SW480 (cell line): ENCODE data around the gene SEMA6C.
"Not testable (repeated sequence)": the region's sequence is repeated elsewhere in the genome, so short reads cannot be mapped to it uniquely, and the experiment has no call there.

Experiments used
- DNase-seq: peaks from one replicate; pipeline ENCODE4 v3.0.0-alpha.2; 2016; ENCODE audit warnings: low spot score

Gene SEMA6C, protein sequence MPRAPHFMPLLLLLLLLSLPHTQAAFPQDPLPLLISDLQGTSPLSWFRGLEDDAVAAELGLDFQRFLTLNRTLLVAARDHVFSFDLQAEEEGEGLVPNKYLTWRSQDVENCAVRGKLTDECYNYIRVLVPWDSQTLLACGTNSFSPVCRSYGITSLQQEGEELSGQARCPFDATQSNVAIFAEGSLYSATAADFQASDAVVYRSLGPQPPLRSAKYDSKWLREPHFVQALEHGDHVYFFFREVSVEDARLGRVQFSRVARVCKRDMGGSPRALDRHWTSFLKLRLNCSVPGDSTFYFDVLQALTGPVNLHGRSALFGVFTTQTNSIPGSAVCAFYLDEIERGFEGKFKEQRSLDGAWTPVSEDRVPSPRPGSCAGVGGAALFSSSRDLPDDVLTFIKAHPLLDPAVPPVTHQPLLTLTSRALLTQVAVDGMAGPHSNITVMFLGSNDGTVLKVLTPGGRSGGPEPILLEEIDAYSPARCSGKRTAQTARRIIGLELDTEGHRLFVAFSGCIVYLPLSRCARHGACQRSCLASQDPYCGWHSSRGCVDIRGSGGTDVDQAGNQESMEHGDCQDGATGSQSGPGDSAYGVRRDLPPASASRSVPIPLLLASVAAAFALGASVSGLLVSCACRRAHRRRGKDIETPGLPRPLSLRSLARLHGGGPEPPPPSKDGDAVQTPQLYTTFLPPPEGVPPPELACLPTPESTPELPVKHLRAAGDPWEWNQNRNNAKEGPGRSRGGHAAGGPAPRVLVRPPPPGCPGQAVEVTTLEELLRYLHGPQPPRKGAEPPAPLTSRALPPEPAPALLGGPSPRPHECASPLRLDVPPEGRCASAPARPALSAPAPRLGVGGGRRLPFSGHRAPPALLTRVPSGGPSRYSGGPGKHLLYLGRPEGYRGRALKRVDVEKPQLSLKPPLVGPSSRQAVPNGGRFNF

DNA sequence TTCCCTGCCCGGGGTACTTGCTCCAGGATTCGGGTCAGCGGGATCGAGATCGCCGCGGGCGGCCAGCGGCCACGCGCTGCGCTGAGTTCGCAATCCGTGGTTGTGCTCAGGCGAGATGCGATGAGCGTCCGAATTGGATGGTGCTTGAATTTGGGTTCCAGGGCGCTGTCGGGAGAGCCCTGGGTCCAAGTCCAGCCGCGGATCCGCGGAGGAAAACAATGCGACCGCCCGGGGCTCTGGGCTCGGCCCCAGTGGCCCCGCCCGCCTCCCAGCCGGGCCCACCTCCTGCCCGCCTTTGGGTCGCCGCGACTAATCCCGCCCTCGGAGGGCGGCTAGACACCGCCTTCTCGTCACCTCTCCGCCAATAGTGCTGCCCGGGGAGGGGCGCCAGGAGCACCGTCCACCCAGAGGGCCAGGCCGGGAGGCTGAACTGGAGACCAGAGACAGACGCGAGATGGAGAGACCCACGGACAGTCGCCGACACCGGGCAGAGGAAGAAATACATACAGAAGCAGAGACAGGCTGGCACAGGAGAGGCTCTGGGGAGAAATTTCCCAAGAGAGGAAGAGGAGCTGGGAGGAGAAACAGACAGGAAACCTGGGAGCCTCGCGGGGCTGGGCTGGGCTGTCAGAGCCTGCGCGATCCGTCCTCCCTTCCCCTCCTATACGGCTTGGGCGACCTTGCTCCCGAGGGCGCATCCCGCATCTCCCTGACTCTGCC, at the start of gene SEMA6C:
Gene SEMA6C, minus strand, starts transcription at position 220 of the 720 bp plus-strand sequence. CDS start 4,010 bp downstream, outside the sequence.
- peak; percentile 85 for DNase-seq

DNA sequence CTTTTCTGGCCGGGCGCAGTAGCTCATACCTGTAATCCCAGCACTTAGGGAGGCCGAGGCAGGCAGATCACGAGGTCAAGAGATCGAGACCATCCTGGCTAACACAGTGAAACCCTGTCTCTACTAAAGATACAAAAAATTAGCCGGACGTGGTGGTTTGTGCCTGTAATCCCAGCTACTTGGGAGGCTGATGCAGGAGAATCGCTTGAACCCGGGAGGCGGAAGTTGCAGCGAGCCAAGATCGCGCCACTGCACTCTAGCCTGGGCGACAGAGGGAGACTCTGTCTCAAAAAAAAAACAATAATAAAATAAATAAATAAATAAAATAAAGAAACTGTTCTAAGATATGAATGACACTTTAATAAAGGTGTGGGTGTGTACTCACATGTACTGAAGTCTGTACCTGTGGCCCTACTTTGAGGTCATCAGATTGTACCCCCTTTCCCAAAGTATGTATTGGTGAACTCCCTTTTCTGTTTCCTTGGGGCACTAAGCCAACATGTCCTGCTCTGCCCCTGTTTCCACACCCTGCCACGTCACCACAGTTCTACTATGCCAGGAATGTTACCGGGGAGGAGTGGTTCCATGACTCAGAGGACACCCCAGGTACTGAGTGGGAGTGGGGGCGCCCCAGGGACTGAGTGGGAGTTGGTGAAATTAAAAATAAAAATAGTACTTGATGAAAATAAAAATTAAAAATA, 48.6 kb upstream of the SEMA6C start:
- peak; percentile 93 for DNase-seq

DNA sequence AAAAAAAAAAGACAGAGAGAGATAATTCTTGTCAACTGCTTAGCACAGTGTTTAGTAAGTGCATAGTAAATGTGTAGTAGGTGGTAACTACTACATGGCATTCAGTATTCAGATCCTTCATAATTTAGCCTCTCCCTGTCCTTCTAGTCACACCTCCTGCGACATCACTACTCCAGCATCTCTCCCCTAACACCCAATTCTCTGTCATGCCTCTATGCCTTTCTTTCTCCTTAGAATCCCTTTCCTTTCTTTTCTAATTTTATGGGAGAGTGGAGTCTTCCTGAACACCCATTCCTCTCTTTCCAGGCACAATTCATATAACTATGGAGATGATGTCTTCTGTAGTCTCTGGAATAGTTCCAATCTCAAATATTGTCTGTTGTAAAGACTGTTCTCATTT, 47.4 kb upstream of the SEMA6C start:
- no peak for DNase-seq

DNA sequence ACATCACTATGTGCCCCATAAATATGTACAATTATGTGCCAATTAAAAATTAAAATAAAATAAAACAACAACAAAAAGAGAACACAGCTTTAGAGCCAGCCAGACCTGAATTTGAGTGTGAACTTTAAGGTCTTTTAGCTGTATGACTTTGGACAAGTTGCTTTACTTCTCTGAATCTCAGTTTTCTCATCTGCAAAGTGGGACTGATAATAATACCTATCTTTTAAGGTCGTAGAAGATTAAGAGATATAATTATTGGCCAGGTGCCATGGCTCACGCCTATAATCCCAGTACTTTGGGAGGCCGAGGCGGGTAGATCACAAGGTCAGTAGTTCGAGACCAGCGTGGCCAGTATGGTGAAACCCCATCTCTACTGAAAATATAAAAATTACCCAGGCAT, 46.9 kb upstream of the SEMA6C start:
- no peak for DNase-seq

DNA sequence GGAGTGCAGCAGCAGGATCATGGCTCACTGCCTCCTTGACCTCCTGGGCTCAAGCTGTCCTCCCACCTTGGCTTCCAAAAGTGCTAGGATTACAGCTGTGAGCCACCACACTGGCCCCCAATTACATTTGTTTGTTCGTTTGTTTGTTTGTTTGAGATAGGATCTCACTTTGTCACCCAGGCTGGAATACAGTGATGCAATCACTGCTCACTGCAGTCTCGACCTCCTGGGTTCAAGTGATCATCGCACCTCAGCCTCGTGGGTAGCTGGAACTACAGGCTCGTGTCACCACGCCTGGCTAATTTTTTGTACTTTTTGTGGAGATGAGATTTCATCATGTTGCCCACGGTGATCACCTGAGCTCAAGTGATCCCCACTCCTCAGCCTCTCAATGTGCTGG, 45.6 kb upstream of the SEMA6C start:
- no peak for DNase-seq

DNA sequence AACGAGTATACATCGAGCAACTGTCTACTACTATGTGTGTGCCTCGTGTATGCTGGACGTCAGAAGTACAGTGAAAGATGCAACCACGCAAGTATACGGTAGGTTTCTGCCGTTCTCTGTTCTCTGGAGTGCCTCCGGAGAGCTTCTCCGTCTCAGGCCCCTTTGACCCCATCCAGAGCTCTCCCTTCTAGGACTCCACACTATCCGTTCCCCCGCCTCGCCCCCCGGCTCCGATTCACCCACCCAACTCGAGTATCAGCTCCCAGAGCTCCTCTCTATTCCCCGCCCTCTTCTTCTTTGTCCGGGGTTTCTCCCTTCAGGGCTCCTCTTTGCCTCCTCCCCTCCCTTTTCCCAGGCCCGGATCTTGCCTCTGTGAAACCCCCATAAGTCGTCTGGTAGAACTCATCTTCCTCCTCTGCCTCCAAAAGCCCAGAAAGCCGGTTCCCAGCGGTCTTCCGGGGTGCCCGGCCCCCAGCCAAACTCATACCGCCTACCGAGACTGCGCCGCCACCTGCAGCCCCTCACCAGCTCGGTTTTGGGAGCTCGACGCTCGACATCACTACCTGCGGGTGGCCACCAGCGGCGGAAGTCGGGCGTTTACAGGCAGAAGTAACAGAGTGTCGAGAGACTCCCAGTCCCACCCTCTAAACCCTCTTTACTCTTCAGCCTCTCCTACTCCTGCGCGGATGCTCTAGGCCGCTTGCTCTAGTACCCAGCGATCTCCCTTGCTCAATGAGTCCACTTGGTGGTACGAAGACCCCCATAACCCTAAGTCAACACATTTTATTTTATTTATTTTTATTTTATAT, 43.4 kb upstream of the SEMA6C start, which contains the start of gene VPS72:
Gene VPS72, minus strand, starts transcription at position 561 of the 809 bp plus-strand sequence. Its CDS starts 76 bp downstream, at position 485.
- DNase-seq, result peak; percentile 89

DNA sequence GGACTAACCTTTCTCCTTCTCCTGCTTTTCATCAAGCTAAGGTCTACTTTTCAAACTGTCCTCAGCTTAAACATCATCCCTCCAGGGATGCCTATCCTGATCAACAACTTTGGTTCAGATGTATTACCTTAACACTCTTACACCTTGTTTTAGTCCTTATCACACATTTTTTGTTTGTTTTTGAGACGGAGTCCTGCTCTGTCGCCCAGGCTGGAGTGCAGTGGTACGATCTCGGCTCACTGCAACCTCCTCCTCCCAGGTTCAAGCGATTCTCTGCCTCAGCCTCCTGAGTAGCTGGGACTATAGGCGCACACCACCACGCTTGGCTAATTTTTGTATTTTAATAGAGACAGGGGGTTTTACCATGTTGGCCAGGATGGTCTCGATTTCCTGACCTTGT, 42.2 kb upstream of the SEMA6C start:
- DNase-seq, result not testable (repeated sequence)

DNA sequence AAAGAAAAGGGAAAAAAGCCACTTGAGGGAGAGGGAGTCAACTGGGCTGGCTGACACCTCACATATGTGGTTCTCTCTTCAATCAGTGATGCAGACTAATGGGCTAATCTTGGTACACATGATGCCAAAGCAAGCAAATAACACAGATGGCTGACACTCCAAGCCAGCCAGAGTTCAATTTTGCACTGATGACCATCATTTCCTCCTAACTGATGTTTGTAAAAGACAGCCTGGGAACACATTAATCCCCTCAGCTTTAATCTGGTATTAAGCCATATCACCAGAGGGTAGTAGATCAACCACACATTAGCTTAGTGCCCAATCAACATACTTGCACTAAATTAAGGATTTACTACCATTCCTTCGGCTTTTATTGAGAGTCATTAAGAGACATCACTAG, 40.8 kb upstream of the SEMA6C start:
- DNase-seq, result no peak

DNA sequence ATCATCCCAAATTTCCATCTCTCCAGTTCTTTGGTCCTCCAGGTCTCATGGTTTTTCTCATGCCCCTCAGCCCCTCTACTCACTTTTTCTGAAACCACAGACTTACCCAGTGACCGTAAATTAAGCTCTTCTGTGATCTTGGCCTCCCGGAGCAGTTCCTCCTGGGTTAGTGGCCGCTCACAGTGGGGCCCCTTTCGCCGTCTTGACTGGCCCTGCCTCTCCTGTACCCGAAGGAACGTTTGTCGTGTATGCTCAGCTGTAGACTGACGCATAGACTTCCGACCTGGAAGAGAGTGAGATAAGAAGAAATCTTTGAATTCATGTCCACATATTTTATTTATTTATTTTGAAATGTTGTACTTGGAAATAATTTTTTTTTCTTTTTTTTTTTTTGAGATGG, 37.8 kb upstream of the SEMA6C start:
- DNase-seq, result no peak

DNA sequence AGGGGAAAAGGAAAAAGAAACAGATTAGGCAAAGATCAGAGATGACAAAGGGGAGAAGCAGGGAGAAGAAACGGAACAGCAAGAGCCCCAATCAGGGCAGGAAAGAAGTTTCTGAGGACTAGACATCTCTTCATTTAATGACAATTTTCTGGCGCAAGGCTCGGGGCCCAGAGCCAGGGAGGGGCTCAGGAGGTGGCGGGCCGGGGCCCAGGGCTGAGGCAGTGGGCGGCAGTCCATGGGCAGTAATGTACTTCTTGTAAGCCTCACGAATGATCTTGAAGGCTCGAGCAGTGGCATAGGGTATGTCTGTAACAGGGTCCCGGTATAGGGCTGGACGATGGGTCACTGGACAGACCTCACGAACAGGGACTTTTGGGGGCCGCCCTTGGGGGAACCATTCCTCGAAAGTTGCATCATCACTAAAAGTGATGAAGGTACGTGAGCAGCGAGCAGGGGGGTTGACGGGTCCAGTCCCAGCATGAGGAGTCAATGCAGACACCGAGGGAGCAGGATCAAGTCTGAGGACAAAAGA, 30.1 kb upstream of the SEMA6C start:
- DNase-seq, result no peak

DNA sequence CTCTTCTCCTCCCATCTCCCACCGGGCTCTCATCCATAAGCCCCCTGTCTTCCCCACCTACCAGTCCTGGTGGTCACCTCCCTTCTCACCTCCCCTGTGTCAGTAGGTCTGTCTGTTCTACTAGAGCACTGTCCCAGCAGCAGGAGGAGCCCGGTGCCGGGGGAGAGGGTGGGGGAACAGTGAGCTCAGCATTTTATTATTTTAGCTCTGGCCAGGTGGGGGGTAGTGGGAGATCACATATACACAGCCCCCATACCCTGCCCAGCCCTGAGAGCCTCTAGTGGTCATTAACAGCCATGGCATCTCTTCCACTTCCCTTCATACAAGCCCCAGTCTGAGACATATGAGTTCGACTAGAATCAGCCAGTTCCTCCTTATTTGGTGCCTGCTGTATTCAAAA, 29.4 kb upstream of the SEMA6C start, which contains the start of gene TMOD4:
Gene TMOD4, minus strand, starts transcription at position 119 of the 400 bp plus-strand sequence. CDS start 1,106 bp downstream, outside the sequence.
- DNase-seq, result no peak

DNA sequence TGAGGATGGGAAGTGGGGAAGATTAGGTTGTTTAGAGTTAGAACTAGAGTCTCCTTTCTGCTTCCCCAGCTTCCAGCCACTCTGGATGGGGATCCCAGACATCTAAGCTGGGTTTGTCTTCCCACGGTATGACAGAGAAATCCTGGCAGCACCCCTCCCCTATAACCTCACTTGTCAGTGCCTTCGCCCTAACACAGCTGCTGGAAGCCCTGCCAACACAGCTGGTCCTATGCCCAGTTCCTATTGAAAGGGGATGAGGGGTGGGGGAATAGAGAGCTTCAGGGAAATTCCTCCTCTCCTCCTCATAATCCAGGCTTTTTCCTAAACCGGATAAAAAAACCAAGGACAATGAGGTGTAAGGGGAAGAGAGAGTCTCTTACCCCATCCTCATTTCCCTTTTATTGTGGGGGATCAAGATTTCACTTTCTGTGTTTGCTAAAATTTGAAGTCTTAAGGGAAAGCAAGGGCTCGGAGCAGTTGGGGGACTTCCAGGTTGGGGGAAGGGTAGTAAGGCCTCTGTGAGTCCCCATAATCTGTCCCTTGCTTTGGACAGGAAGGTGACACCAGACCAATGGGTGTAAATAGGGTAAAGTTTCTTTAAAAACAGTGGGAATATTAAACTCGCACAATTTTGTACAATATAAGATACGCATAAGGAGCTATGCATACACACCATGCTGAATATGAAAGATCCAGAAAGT, 28.8 kb upstream of the SEMA6C start:
- DNase-seq, result no peak

DNA sequence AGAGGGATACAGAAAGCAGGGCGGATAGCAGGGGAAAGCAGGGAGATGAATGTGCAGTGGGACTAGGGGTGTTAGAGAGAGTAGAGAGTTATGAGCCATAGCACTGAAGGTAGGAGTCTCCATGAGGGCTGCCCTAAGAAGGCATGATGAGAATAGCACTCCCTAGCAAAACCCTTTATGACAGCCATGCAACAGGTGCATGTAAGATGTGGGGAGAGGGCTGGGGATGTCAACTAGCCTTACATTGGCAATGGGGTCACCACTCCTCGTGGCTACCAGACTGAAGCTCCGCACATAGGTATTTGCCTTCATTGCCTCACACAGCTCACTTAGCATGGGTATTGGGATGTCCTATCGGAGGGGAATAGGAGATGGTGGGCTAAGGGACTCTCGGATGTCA, 24.8 kb upstream of the SEMA6C start:
- no peak for DNase-seq

DNA sequence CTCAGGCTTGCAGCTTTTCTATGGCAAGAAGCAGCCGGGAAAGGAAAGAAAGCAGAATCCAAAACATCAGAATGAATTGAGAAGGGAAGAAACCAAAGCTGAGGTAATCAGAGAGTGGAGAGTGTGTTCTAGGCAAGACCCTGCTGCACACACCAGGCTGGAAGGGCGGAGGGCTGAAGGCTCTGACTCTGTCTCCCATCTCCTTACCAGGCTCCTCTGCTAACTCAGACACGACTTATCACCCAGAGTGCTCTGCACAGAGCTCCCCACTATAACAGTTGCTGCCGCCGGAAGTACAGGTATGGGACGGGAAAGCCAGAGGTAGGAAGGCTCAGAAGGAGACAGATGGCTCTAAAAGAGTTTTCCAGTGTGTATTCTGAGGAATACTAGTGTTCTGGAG, 20.7 kb upstream of the SEMA6C start:
- no peak for DNase-seq

DNA sequence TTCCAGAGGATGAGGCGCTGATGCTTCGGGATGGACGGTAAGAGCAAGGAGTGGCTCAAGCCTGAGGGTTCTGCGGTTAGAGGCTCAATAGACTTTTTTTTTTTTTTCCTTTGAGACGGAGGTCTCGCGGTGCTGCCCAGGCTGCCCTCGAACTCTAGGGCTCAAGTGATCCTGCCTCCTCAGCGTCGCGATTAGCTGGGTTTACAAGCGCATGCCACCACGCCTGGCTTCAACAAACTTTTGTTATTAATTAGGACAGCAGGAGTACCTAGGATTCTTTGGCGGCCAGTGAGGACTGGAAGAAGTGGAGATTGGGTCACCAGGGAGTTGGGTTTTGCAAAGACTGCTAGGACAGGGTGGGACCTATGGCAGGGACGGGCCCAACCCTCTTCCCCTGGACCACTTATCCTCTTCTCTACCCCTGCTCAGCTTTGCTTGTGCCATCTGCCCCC, 20.1 kb upstream of the SEMA6C start:
- peak; percentile 35 for DNase-seq

DNA sequence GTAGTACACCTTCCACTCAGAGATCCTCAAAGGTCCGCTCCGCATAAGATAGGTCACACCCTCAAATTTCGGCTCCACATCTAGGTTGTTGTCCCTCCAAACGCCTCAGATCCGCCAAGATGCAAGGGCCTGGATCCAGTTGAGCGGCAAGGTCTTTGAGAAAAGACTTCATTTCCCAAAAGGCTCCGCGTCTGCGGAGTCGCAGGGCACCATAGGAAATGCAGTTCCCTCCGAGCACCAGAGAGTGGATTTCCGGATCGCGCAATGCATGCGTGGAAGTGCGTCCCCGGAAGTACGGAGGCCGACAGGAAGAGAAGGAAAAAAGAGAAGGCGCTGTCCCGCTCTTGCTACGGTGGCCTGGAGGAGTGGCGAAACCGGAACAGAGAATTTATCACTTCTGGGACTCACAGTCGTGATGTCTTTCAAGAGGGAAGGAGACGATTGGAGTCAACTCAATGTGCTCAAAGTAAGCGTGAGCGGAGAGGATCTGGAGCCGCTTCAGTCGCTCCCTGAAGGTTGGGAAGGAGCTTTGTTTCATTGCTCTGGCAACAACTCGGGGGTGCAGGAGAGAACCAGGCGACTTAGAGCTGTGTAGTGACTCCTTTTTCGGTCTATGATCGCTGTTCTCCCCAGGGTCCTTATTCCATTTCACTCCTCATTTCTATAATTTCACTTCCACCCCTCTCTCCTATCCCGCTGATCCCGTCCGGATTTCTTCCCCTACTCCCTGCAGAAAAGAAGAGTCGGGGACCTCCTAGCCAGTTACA, 19.5 kb upstream of the SEMA6C start, which contains the start of the genes LYSMD1 and SCNM1:
Gene LYSMD1, minus strand, starts transcription at position 165 of the 767 bp plus-strand sequence. CDS start 644 bp downstream, outside the sequence.
Gene SCNM1, plus strand, starts transcription at position 407 of the 767 bp plus-strand sequence. Its CDS starts 9 bp downstream, at position 416.
- peak; percentile 97 for DNase-seq

DNA sequence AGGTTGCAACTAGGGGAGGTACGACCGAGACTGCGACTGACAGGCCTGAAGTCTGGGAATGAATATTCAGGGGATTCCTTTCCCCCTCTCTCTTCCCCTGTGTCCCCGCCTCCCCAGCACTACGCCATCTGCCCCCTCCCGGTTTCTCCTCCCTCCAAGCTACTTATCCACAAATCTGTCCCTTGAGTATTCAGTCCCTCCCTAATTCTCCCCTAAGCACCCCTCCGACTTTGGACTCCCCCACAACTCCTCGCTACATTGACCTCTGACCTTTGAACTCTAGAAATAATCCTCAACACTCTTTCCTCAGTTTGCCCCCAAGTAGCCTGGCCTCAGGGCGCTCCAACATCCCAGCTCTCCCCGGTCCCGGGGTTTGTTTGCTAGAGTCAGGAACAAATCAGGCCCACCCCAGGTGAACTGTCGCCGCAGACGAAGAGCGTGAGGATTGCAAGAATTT, 18.9 kb upstream of the SEMA6C start:
- no peak for DNase-seq

DNA sequence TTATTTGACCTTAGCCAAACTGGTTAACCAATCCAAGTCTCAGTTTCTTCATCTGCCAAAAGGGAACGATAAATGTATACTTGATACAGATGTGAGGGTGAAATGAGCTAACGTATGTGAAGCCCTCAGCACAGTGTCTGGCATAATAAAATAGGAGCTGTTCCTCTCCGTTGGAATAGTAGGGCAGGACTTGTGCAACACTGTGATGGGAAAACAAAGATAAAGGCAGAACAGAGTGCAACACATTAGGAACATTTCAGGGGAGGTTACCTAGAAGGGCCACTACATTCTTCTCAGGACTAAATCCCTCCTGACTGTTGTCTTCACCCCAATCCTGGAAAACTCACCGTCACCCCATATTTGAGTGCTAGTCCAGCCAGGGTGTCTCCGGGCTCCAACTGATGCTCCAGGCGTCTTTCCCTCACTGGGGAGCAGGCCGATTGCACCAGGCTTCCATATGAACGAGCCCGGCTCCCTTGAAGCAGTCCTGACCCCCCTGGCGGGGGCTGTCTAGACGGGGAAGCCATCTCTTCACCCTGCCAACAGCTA, 18.4 kb upstream of the SEMA6C start:
- DNase-seq, result no peak
